Epithelial cell of esophagus (primary cell): ENCODE measurements around the gene TANGO2.

Experiments used
- DNase-seq: peaks from one replicate; pipeline ENCODE4 v3.0.0; 2010; ENCODE audit warnings: low read depth
- H3K4me3 ChIP-seq: 2 replicates; pipeline ENCODE4 v1.5.1; 2011; ENCODE audit warnings: mild to moderate bottlenecking, low read length, control low read depth
- TF ChIP-seq, protein P1 (sequence below): IDR thresholded peaks from 2 replicates; pipeline ENCODE4 v1.5.1; 2011; ENCODE audit warnings: low read depth, mild to moderate bottlenecking, low read length, control low read depth, inconsistent platforms; ENCODE audit not compliant: insufficient read depth; ENCODE audit errors: missing control alignments

Gene TANGO2

DNA sequence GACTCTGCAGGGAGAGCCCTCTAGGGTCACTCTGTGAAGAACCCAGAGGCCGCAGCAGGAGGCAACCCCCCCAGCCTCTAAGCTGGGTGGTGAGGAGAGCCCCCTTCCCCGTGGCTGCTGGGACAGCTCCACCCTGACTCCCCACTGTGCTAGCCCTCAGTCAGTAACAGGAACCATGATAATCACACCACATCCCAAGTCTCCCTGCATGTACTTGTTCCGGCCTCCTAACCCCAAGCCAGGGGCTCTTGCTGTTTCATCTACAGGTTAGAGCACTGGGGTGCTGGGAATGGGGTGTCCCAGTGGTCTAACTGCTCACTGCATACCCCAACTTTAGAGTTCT is 31.2 kb upstream of the TANGO2 start:
- DNase-seq = no peak
- TF ChIP-seq, protein P1, sequence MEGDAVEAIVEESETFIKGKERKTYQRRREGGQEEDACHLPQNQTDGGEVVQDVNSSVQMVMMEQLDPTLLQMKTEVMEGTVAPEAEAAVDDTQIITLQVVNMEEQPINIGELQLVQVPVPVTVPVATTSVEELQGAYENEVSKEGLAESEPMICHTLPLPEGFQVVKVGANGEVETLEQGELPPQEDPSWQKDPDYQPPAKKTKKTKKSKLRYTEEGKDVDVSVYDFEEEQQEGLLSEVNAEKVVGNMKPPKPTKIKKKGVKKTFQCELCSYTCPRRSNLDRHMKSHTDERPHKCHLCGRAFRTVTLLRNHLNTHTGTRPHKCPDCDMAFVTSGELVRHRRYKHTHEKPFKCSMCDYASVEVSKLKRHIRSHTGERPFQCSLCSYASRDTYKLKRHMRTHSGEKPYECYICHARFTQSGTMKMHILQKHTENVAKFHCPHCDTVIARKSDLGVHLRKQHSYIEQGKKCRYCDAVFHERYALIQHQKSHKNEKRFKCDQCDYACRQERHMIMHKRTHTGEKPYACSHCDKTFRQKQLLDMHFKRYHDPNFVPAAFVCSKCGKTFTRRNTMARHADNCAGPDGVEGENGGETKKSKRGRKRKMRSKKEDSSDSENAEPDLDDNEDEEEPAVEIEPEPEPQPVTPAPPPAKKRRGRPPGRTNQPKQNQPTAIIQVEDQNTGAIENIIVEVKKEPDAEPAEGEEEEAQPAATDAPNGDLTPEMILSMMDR = no peak
- H3K4me3 ChIP-seq = no peak overlapping the region

- no peak overlapping the region for H3K4me3 ChIP-seq
- TF ChIP-seq, protein P1 = no peak
- no peak for DNase-seq
These were observed 30.7 kb upstream of the TANGO2 start for GRCh38 chr22:19990188-19990587.

GRCh38 chr22:19990609-19991394 is 30.1 kb upstream of the TANGO2 start:
- H3K4me3 ChIP-seq = no peak overlapping the region
- TF ChIP-seq, protein P1 = no peak
- DNase-seq = no peak

GRCh38 chr22:19991395-19991644 is 29.6 kb upstream of the TANGO2 start:
- no peak for DNase-seq
- H3K4me3 ChIP-seq = no peak overlapping the region
- TF ChIP-seq, protein P1 = no peak

DNA sequence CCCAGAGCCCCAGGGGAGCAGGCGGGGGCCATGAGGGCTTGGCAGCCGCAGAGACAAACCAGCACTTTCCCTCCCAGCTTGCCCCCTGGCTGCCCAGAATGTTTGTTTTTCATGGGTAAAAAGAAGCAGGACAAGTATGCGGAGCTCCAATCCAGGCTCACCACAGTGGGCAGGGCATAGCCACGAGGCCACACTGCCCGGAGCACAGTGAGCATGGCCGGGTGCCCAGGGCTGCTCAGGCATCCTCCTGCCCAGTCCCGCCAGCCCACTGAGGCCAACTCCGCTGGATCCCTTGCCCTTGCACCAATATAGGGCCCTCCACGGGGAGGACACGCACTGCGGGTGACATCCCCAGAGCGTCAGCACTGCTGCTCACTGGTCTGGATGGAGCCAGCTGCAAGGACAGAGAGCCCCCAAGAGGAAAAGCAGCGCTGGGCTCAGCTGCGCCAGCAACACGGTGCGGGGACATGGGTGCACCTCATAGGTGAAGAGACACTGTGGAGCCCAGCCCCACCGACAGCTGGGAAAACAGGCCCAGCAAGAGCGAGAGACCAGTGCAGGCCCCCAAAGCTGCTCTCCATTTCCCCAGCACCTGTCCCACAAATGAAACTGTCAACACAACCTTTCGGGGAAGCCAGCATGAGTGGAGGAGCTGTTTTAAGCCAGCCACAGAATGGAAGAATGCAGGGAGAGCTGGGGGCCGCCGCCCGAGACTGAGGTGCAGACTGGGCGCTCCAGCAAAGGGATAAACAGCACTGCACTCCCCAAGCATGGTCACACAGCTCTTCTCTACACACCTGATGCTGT is 29.1 kb upstream of the TANGO2 start:
- H3K4me3 ChIP-seq = no peak overlapping the region
- TF ChIP-seq, protein P1 = no peak
- DNase-seq = no peak

GRCh38 chr22:19992481-19992911 is 28.4 kb upstream of the TANGO2 start:
- TF ChIP-seq, protein P1 = no peak

More at GRCh38 chr22:19992481-19992911, 28.4 kb upstream of the TANGO2 start:
- DNase-seq = no peak
- no peak overlapping the region for H3K4me3 ChIP-seq
